CD14-positive monocyte (primary cell): Measurements from ENCODE around the gene ANKRD53. TPM values are rescaled to one million over a fixed set of nuclear protein-coding genes. Genes with fewer than 3 reads are reported as not detected.

ENCODE experiments used
- DNase-seq, 3 donors: peaks; one replicate each; pipeline ENCODE4 v3.0.0-alpha.2; 2011 to 2022
- H2AFZ ChIP-seq: 2 replicates; pipeline ENCODE4 v1.6.0; 2012; ENCODE audit warnings: mild to moderate bottlenecking, low read depth, low read length, inconsistent platforms; ENCODE audit not compliant: insufficient read depth, poor library complexity, severe bottlenecking
- H3K27ac ChIP-seq, 2 donors: 1 replicate in 1 of 2; 2 replicates in 1 of 2; pipeline ENCODE4 v1.5.1; 2012 to 2013; ENCODE audit warnings: low read length in 2 of 2, control low read depth in 1 of 2, inconsistent platforms in 1 of 2, low read depth in 1 of 2, mild to moderate bottlenecking in 1 of 2
- H3K27me3 ChIP-seq, 2 donors: one replicate each; pipeline versions ENCODE4 v1.6.0 to v1.6.1; 2011 to 2013; ENCODE audit warnings: low read length in 2 of 2; ENCODE audit not compliant: control insufficient read depth in 2 of 2, insufficient read depth in 2 of 2
- H3K36me3 ChIP-seq, 2 donors: replicated peaks in 1 of 2; 1 replicate in 1 of 2; 2 replicates in 1 of 2; pipeline versions ENCODE4 v1.5.1 to v1.6.1; 2012 to 2013; ENCODE audit warnings: low read length in 2 of 2, control low read depth in 1 of 2, inconsistent platforms in 1 of 2, mild to moderate bottlenecking in 1 of 2; ENCODE audit not compliant: insufficient read depth in 2 of 2, control insufficient read depth in 1 of 2
- H3K4me1 ChIP-seq, 2 donors: 1 replicate in 1 of 2; 2 replicates in 1 of 2; pipeline versions ENCODE4 v1.5.1 to v1.6.1; 2012 to 2013; ENCODE audit warnings: low read length in 2 of 2, control low read depth in 1 of 2, inconsistent platforms in 1 of 2, mild to moderate bottlenecking in 1 of 2, moderate library complexity in 1 of 2; ENCODE audit not compliant: insufficient read depth in 2 of 2, control insufficient read depth in 1 of 2
- H3K4me2 ChIP-seq: replicated peaks from 2 replicates; pipeline ENCODE3; 2012; ENCODE audit warnings: low read length, moderate library complexity, mild to moderate bottlenecking; ENCODE audit not compliant: poor library complexity, severe bottlenecking; ENCODE audit errors: extremely low read depth
- H3K4me3 ChIP-seq, 3 experiments: fragments of 200-600 bp in 1 of 3; sonication (generic) in 1 of 3; replicated peaks in 1 of 3; 1 replicate in 2 of 3; 2 replicates in 1 of 3; pipeline ENCODE4 v1.5.1; 2011 to 2013; ENCODE audit warnings: low read length in 3 of 3, mild to moderate bottlenecking in 3 of 3, control low read depth in 2 of 3, low read depth in 2 of 3, inconsistent platforms in 1 of 3, moderate library complexity in 1 of 3
- H3K79me2 ChIP-seq: 2 replicates; pipeline ENCODE4 v1.6.0; 2012; ENCODE audit warnings: mild to moderate bottlenecking, control low read depth, inconsistent platforms, low read length, moderate library complexity; ENCODE audit not compliant: insufficient read depth
- H3K9ac ChIP-seq: 2 replicates; pipeline ENCODE4 v1.6.0; 2017; ENCODE audit warnings: low read length, mild to moderate bottlenecking; ENCODE audit not compliant: insufficient read depth, poor library complexity, severe bottlenecking
- H3K9me3 ChIP-seq, 2 donors: replicated peaks in 1 of 2; 1 replicate in 1 of 2; 2 replicates in 1 of 2; pipeline versions ENCODE4 v1.5.1 to v1.6.1; 2012 to 2013; ENCODE audit warnings: low read length in 2 of 2, control low read depth in 1 of 2; ENCODE audit not compliant: control insufficient read depth in 1 of 2, insufficient read depth in 1 of 2
- H4K20me1 ChIP-seq: 2 replicates; pipeline ENCODE4 v1.6.0; 2012; ENCODE audit warnings: mild to moderate bottlenecking, low read length, control low read depth, moderate library complexity; ENCODE audit not compliant: insufficient read depth
- H3K27ac Mint-ChIP-seq, 7 donors: one replicate each; pipeline ENCODE4 v1.8.0; 2020; ENCODE audit warnings: mild to moderate bottlenecking in 7 of 7, mixed read lengths in 7 of 7, moderate library complexity in 6 of 7, inconsistent platforms in 2 of 7
- H3K27me3 Mint-ChIP-seq, 3 donors: one replicate each; pipeline ENCODE4 v1.8.0; 2021 to 2022; ENCODE audit warnings: low read depth in 3 of 3, mild to moderate bottlenecking in 3 of 3, mixed read lengths in 3 of 3, moderate library complexity in 3 of 3, inconsistent platforms in 1 of 3
- H3K36me3 Mint-ChIP-seq, 2 donors: one replicate each; pipeline ENCODE4 v1.8.0; 2020; ENCODE audit warnings: mixed read lengths in 2 of 2, inconsistent platforms in 1 of 2, mild to moderate bottlenecking in 1 of 2
- H3K4me1 Mint-ChIP-seq: one replicate; pipeline ENCODE4 v1.8.0; 2020; ENCODE audit warnings: mild to moderate bottlenecking, mixed read lengths
- H3K4me3 Mint-ChIP-seq, 2 donors: one replicate each; pipeline ENCODE4 v1.8.0; 2020; ENCODE audit warnings: mild to moderate bottlenecking in 2 of 2, mixed read lengths in 2 of 2, moderate library complexity in 1 of 2
- H3K9me3 Mint-ChIP-seq, 7 donors: one replicate each; pipeline ENCODE4 v1.8.0; 2020 to 2022; ENCODE audit warnings: mixed read lengths in 7 of 7, mild to moderate bottlenecking in 6 of 7, moderate library complexity in 6 of 7, inconsistent platforms in 2 of 7
- WGBS: methylation state at CpG from one replicate; pipeline ENCODE4 v1.1.5; 2013; ENCODE audit warnings: missing lambda C conversion rate; ENCODE audit not compliant: insufficient coverage; 5-methylcytosine and 5-hydroxymethylcytosine counted together
- intact Hi-C, 2 donors: fragments of 100-400 bp; cut with micrococcal nuclease; formaldehyde crosslinking; loops; one replicate each; pipeline versions ENCODE4 v1.15.0 to v1.15.1; 2023
- polyA plus RNA-seq, 3 donors: library from polyadenylated mRNA; depleted of rRNA in 1 of 3; unstranded in 2 of 3; stranded (reverse) in 1 of 3; fragments of 300-500 nt in 2 of 3; fragments of >200 nt in 1 of 3; fragmentation: Illumina TruSeq in 2 of 3; gene quantifications; 1 replicate in 2 of 3; 2 replicates in 1 of 3; pipeline ENCODE4 v1.2.3, GENCODE V29; 2012 to 2021
- TF ChIP-seq, protein P1 (sequence below): fragments of 200-600 bp; IDR thresholded peaks from one replicate; pipeline ENCODE4 v1.8.0; 2022; ENCODE audit warnings: antibody characterized with exemption, mild to moderate bottlenecking

ANKRD53 gene
- polyA plus RNA-seq, 3 donors, result 0.12 TPM; not detected in 2

DNA sequence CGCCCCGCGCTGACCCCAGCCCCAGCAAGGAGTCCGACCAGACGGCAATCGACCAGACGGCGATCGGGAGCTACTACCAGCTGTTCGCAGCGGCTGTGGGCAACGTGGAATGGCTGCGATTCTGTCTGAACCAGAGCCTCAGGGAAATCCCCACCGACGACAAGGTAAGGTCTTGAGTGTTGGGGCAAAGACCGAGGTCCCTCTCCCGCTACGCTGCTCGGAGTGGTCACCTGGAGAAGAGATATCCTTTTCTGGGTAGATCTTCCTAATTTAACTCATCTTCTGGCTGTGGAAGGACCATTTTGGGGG, 704 bp downstream of the ANKRD53 start:
- peaks cover 16% of the 10 kb centered on the region for H3K4me1 Mint-ChIP-seq
- Histone ChIP-seq H3K9me3 (no peaks in the 10 kb centered on the region), H3K79me2 (no peaks in the 10 kb centered on the region), H3K4me3 (peak overlapping the region in 1 of 3 experiments; percentile 87), H2AFZ (peak overlapping the region; percentile 89), H3K27ac (no peak overlapping the region), H3K4me1 (peaks cover 18 to 24% of the 10 kb centered on the region in 2 donors), H4K20me1 (peaks cover 4% of the 10 kb centered on the region), H3K36me3 (no peaks in the 10 kb centered on the region), H3K4me2 (peak overlapping the region; percentile 80), H3K27me3 (peaks cover 2 to 18% of the 10 kb centered on the region in 2 donors), H3K9ac (peak overlapping the region; percentile 63)
- no peaks in the 10 kb centered on the region for H3K9me3 Mint-ChIP-seq
- 32% methylated on average over 15 of the region's 19 CpGs for WGBS
- no peak overlapping the region for H3K27ac Mint-ChIP-seq
- TF ChIP-seq, protein P1, sequence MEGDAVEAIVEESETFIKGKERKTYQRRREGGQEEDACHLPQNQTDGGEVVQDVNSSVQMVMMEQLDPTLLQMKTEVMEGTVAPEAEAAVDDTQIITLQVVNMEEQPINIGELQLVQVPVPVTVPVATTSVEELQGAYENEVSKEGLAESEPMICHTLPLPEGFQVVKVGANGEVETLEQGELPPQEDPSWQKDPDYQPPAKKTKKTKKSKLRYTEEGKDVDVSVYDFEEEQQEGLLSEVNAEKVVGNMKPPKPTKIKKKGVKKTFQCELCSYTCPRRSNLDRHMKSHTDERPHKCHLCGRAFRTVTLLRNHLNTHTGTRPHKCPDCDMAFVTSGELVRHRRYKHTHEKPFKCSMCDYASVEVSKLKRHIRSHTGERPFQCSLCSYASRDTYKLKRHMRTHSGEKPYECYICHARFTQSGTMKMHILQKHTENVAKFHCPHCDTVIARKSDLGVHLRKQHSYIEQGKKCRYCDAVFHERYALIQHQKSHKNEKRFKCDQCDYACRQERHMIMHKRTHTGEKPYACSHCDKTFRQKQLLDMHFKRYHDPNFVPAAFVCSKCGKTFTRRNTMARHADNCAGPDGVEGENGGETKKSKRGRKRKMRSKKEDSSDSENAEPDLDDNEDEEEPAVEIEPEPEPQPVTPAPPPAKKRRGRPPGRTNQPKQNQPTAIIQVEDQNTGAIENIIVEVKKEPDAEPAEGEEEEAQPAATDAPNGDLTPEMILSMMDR, result no peak
- intact Hi-C loops, result no loop called here
- peaks cover 13 to 32% (median 16%) of the 10 kb centered on the region in 3 donors for H3K27me3 Mint-ChIP-seq
- no peak for DNase-seq
- peak overlapping the region; percentile 53 to 74 for H3K4me3 Mint-ChIP-seq
- H3K36me3 Mint-ChIP-seq, result peaks cover 14 to 26% of the 10 kb centered on the region in 2 donors

DNA sequence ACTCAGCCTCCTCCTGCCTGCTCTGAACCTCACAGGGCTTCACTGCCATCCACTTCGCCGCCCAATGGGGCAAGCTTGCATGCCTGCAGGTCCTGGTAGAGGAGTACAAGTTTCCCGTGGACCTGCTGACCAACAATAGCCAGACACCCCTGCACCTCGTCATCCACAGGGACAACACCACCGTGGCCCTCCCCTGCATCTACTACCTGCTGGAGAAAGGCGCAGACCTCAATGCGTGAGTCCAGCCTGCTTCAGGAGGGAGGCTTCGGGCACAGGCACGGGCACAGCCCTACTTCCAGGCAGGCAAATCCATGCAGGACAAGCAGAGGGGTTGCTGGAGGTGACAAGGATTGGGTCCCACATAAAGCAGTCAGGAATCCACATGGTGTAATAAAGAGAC, 1.2 kb downstream of the ANKRD53 start:
- Mint-ChIP-seq H3K36me3 (peaks cover 16 to 26% of the 10 kb centered on the region in 2 donors), H3K9me3 (no peaks in the 10 kb centered on the region), H3K4me3 (peak overlapping the region; percentile 53 to 74), H3K27me3 (peaks cover 13 to 31% (median 16%) of the 10 kb centered on the region in 3 donors), H3K4me1 (peaks cover 20% of the 10 kb centered on the region), H3K27ac (no peak overlapping the region)
- no peak for DNase-seq
- TF ChIP-seq, protein P1, result no peak
- H3K27me3 ChIP-seq, result peaks cover 2 to 18% of the 10 kb centered on the region in 2 donors
- H3K4me2 ChIP-seq, result no peak overlapping the region
- no peaks in the 10 kb centered on the region for H3K36me3 ChIP-seq
- intact Hi-C loops, result no loop called here
- no peak overlapping the region for H3K4me3 ChIP-seq
- no peak overlapping the region for H2AFZ ChIP-seq
- WGBS, result 100% methylated on average over 8 of the region's 9 CpGs
- no peak overlapping the region for H3K27ac ChIP-seq
- H3K4me1 ChIP-seq, result peaks cover 21 to 27% of the 10 kb centered on the region in 2 donors
- H3K9me3 ChIP-seq, result no peaks in the 10 kb centered on the region
- H3K9ac ChIP-seq, result no peak overlapping the region
- peaks cover 9% of the 10 kb centered on the region for H4K20me1 ChIP-seq
- H3K79me2 ChIP-seq, result no peaks in the 10 kb centered on the region
